ENCODE results near the gene HECTD2. TPM values are rescaled to one million over a fixed set of nuclear protein-coding genes. Genes with fewer than 3 reads are reported as not detected.
A peak's percentile ranks its signal among the peaks of the same experiment; 100 is the strongest.

Gene HECTD2
- total RNA-seq, 1 donor from 2014 or later = 1.6 TPM

DNA sequence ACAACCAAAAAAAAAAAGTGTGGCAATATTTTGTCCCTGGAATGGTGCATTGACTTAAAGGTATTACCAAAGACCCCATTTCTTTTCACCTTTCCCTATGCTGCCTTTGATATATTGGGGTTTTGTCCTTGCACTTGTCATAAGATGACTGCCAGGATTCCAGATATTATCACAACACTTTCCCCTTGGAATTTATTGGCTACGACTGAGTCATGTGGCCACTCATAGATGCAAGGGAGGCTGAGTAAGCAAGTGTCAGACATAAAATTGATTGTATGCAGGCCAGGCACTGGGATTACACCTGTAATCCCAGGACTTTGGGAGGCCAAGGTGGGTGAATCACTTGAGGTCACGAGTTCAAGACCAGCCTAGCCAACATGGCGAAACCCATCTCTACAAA, 139.1 kb downstream of the HECTD2 start:
- TF ChIP-seq, protein P1, sequence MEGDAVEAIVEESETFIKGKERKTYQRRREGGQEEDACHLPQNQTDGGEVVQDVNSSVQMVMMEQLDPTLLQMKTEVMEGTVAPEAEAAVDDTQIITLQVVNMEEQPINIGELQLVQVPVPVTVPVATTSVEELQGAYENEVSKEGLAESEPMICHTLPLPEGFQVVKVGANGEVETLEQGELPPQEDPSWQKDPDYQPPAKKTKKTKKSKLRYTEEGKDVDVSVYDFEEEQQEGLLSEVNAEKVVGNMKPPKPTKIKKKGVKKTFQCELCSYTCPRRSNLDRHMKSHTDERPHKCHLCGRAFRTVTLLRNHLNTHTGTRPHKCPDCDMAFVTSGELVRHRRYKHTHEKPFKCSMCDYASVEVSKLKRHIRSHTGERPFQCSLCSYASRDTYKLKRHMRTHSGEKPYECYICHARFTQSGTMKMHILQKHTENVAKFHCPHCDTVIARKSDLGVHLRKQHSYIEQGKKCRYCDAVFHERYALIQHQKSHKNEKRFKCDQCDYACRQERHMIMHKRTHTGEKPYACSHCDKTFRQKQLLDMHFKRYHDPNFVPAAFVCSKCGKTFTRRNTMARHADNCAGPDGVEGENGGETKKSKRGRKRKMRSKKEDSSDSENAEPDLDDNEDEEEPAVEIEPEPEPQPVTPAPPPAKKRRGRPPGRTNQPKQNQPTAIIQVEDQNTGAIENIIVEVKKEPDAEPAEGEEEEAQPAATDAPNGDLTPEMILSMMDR (IDR thresholded peaks at IDR 0.05; ENCODE audit: insufficient read depth, low read length, severe bottlenecking) = no peak
- H3K27me3 ChIP-seq (ENCODE audit: control insufficient read depth, insufficient read depth, low read length) = no peaks in the 10 kb centered on the region
- no peak overlapping the region for H3K4me3 ChIP-seq (ENCODE audit: low read depth, low read length)
- DNase-seq (ENCODE audit: low read depth) (peak; percentile 20), FAIRE-seq (no peak)
- no peaks in the 10 kb centered on the region for H3K36me3 ChIP-seq (ENCODE audit: control insufficient read depth, insufficient read depth, low read length)

DNA sequence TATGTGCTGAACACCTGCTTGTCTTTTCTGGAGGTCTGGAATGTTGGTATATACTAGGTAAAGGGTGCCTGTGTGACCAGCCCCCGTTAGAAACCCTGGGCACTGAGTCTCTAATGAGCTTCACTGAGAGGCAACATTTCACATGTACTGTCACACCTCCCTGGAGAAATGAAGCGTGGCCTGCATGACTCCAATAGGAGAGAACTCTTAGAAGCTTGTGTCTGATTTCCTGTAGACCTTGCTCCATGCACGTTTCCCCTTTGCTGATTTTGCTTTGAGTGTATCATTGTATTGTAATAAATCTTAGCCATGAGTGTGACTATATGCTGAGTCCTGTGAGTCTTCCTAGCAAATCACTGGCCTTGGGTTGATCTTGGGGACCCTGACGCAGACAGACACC, 139.9 kb downstream of the HECTD2 start:
- no peak for FAIRE-seq

DNA sequence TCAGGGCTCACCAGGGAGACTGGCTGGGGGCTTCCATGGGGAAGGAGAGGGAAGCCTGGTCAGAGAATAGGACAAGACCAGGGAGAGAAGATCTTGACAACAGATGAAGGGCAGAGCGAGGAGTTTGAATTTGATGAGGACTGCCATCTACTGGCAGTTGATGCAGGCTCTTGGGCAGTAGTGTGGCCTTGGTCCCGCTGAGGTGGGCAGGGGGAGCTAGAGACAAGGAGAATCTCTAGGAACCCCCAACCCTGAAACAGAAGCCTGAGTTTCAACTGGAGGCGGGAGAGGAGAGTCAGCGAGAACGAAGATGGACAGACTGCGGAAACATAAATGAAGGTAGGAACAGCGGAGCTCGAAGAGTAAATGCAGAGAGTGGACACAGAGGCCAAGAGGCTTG, 141.7 kb downstream of the HECTD2 start:
- FAIRE-seq (no peak), DNase-seq (ENCODE audit: low read depth) (peak; percentile 41)

More for the DNA sequence above, 139.9 kb downstream of the HECTD2 start:
- no peaks in the 10 kb centered on the region for H3K36me3 ChIP-seq (ENCODE audit: control insufficient read depth, insufficient read depth, low read length)
- H3K27me3 ChIP-seq (ENCODE audit: control insufficient read depth, insufficient read depth, low read length) = no peaks in the 10 kb centered on the region
- H3K4me3 ChIP-seq (ENCODE audit: low read depth, low read length) = no peak overlapping the region
- TF ChIP-seq, protein P1 (IDR thresholded peaks at IDR 0.05; ENCODE audit: insufficient read depth, low read length, severe bottlenecking) = no peak
- no peak for DNase-seq (ENCODE audit: low read depth)

DNA sequence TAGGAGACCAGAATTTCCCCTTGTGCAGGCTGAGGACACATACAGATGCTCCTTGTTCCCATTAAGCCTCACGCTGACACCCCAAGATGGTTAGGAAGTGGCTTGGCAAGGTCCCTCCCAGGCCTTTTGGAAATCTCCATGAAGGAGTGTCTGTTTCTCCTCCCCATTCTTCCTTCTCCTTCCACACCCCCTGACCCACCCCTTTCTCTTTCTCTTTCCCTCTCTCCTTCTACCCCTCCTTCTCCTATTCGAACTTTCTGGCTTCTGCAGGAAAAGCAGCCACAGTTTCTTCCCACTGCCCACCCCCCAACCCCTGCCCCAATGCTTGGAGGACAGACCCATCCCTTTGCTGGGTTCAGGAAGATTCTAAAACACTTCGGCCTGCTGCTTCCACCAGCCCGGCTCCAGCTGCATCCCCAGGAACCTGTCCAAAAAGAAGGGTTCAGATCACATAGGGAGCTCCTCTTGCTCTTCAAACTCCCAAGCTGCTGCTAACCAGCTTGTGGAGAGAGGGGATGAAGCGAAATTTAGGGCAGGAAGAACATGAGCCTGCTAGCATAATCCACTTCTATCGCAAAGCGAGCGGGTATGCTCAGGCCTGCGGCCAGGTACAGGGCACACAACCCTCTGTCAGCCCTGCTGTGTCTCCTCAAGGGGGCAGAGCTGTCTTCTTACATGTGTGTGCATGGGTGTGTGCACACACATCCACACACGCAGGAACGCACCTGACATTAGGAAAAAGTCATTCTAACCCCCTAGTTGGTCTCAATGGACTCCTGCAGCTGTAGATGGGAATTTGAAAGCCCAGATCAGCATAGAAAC, 142.3 kb downstream of the HECTD2 start:
- TF ChIP-seq, protein P1 (IDR thresholded peaks at IDR 0.05; ENCODE audit: insufficient read depth, low read length, severe bottlenecking) = peak; percentile 64
- H3K27me3 ChIP-seq (ENCODE audit: control insufficient read depth, insufficient read depth, low read length) = no peaks in the 10 kb centered on the region
- FAIRE-seq = no peak
- no peak overlapping the region for H3K4me3 ChIP-seq (ENCODE audit: low read depth, low read length)
- DNase-seq (ENCODE audit: low read depth) = peak; percentile 18
- H3K36me3 ChIP-seq (ENCODE audit: control insufficient read depth, insufficient read depth, low read length) = no peaks in the 10 kb centered on the region

More for the DNA sequence above, 141.7 kb downstream of the HECTD2 start:
- TF ChIP-seq, protein P1 (IDR thresholded peaks at IDR 0.05; ENCODE audit: insufficient read depth, low read length, severe bottlenecking) = peak; percentile 73
- no peaks in the 10 kb centered on the region for H3K36me3 ChIP-seq (ENCODE audit: control insufficient read depth, insufficient read depth, low read length)
- H3K27me3 ChIP-seq (ENCODE audit: control insufficient read depth, insufficient read depth, low read length) = no peaks in the 10 kb centered on the region
- H3K4me3 ChIP-seq (ENCODE audit: low read depth, low read length) = no peak overlapping the region

DNA sequence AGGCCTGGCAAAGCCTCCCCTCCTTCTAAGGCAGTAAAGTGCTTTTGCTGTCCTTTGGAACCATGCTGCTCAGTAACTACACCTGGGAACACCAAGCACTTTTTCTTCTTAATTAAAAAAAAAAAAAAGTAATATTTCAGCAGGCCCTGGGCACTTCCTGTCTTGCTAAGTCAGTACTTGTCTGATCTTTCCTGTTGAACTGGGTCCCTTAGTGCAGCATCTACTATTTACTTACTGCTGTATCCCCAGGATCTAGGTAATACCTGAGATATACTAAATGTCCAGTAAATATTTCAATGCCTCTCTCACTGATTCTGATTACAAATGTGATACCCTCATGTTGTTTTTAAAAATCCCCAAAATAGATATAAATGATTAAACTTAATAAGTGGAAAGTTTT, 145.3 kb downstream of the HECTD2 start:
- Histone ChIP-seq H3K27me3 (ENCODE audit: control insufficient read depth, insufficient read depth, low read length) (no peaks in the 10 kb centered on the region), H3K36me3 (ENCODE audit: control insufficient read depth, insufficient read depth, low read length) (no peaks in the 10 kb centered on the region), H3K4me3 (ENCODE audit: low read depth, low read length) (no peak overlapping the region)
- DNase-seq (ENCODE audit: low read depth) = peak; percentile 71
- no peak for FAIRE-seq
- TF ChIP-seq, protein P1 (IDR thresholded peaks at IDR 0.05; ENCODE audit: insufficient read depth, low read length, severe bottlenecking) = no peak
